ENCODE results near the gene OTOR.

DNA sequence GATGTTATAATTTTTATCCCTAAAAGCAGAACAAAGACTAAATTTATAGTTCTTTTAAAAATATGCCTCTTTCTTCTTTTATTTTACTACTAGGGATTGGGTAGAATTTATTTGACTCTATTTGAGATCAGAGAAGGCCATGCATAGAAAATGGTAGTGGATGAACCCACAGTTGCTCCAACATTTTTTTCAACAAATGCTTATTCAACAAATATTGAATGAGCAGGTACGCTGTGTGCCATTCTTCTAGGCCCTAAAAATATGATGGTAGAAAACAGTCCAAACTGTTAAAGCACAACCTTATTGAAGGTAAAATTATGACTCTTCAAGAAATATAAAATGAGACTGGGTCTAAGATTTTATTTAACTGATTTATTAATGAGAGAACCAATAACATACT is 30.0 kb downstream of the OTOR start:
- no peak for TF ChIP-seq CTCF (IDR thresholded peaks at IDR 0.05; ENCODE audit: low read depth, low read length)
- no peak for TF ChIP-seq POLR2A (IDR thresholded peaks at IDR 0.05; ENCODE audit: extremely low read depth, insufficient read length)

Data from NB4 (cell line).